CD4-positive, alpha-beta T cell treated with Interleukin-4 for 4 hours (primary cell): ENCODE data around the gene TLR1.
"Not testable (repeated sequence)": the region's sequence is repeated elsewhere in the genome, so short reads cannot be mapped to it uniquely, and the experiment has no call there.

Source experiments
- DNase-seq: peaks from one replicate; pipeline ENCODE4 v3.0.0-alpha.2; 2020

The TLR1 gene

GRCh38 chr4:38805530-38806145 lies 1.0 kb upstream of the TLR1 start:
- peak; percentile 25 for DNase-seq

GRCh38 chr4:38803833-38804653 lies 548 bp downstream of the TLR1 start:
- peak; percentile 19 for DNase-seq

- no peak for DNase-seq
Measured at GRCh38 chr4:38802561-38803355, 1.8 kb downstream of the TLR1 start.

- no peak for DNase-seq
Measured at GRCh38 chr4:38800961-38801450, 3.6 kb downstream of the TLR1 start.

- DNase-seq, result no peak
Measured at GRCh38 chr4:38800366-38800765, 4.2 kb downstream of the TLR1 start.

- DNase-seq, result no peak
Measured at GRCh38 chr4:38795087-38795486, 9.5 kb downstream of the TLR1 start.

- no peak for DNase-seq
Measured at GRCh38 chr4:38794051-38794450, 10.5 kb downstream of the TLR1 start.

GRCh38 chr4:38791010-38791409 lies 13.6 kb downstream of the TLR1 start:
- no peak for DNase-seq

GRCh38 chr4:38788317-38788716 lies 16.3 kb downstream of the TLR1 start:
- no peak for DNase-seq

- no peak for DNase-seq
Measured at GRCh38 chr4:38787693-38788092, 16.9 kb downstream of the TLR1 start.

- DNase-seq, result peak; percentile 15
Measured at GRCh38 chr4:38785901-38786402, 18.6 kb downstream of the TLR1 start.

GRCh38 chr4:38785041-38785790 lies 19.4 kb downstream of the TLR1 start:
- no peak for DNase-seq

GRCh38 chr4:38784141-38784540 lies 20.4 kb downstream of the TLR1 start:
- DNase-seq, result no peak

- DNase-seq, result no peak
Measured at GRCh38 chr4:38783109-38783460, 21.5 kb downstream of the TLR1 start.

GRCh38 chr4:38782452-38783108 lies 22.0 kb downstream of the TLR1 start, which contains the start of gene TLR10:
TLR10 (minus strand) TSS chr4:38782990; CDS start chr4:38775590, 7,400 bp downstream.
- DNase-seq, result peak; percentile 63

- no peak for DNase-seq
Measured at GRCh38 chr4:38781854-38782261, 22.7 kb downstream of the TLR1 start.

GRCh38 chr4:38780833-38781484 lies 23.6 kb downstream of the TLR1 start:
- DNase-seq, result no peak

- DNase-seq, result no peak
Measured at GRCh38 chr4:38779790-38780189, 24.8 kb downstream of the TLR1 start.

GRCh38 chr4:38777925-38778324 lies 26.7 kb downstream of the TLR1 start:
- not testable (repeated sequence) for DNase-seq

GRCh38 chr4:38775326-38775725 lies 29.3 kb downstream of the TLR1 start:
- no peak for DNase-seq
